MCF 10A (cell line): ENCODE measurements around the gene CYP11A1. TPM values are rescaled to one million over a fixed set of nuclear protein-coding genes. Genes with fewer than 3 reads are reported as not detected.

Source experiments
- BruUV-seq: library from RNA; stranded (reverse); fragments of 400-500 nt; replicated peaks from 2 replicates; lab custom pipeline; 2021; lab: Mats Ljungman, UMichigan
- CTCF ChIA-PET: fragments of 300-600 bp; sonication (Branson Sonifier 250); formaldehyde crosslinking; extraction: SDS; loops from one replicate; lab custom pipeline; 2021; ENCODE audit warnings: antibody characterized with exemption, inconsistent platforms; lab: Yijun Ruan, JAX
- POLR2A ChIA-PET: fragments of 300-600, 350-650 bp; sonication (Branson Sonifier 250); formaldehyde crosslinking; extraction: SDS; loops from one replicate; lab custom pipeline; 2020; ENCODE audit warnings: antibody characterized with exemption, inconsistent platforms; lab: Yijun Ruan, JAX
- DNase-seq: peaks from one replicate; pipeline ENCODE4 v3.0.0-alpha.2; 2018; ENCODE audit not compliant: unreplicated experiment
- H3K27ac Mint-ChIP-seq: one replicate; pipeline ENCODE4 v1.8.0; 2022; ENCODE audit warnings: mild to moderate bottlenecking, low read depth, mixed read lengths; ENCODE audit not compliant: unreplicated experiment
- H3K27me3 Mint-ChIP-seq: one replicate; pipeline ENCODE4 v1.8.0; 2022; ENCODE audit warnings: mixed read lengths; ENCODE audit not compliant: insufficient read depth, unreplicated experiment
- H3K36me3 Mint-ChIP-seq: one replicate; pipeline ENCODE4 v1.8.0; 2022; ENCODE audit warnings: mild to moderate bottlenecking, moderate library complexity, mixed read lengths; ENCODE audit not compliant: insufficient read depth, unreplicated experiment
- H3K4me1 Mint-ChIP-seq: one replicate; pipeline ENCODE4 v1.8.0; 2022; ENCODE audit warnings: mixed read lengths; ENCODE audit not compliant: insufficient read depth, unreplicated experiment
- H3K4me3 Mint-ChIP-seq: one replicate; pipeline ENCODE4 v1.8.0; 2022; ENCODE audit warnings: mild to moderate bottlenecking, moderate library complexity, mixed read lengths; ENCODE audit not compliant: unreplicated experiment
- H3K9me3 Mint-ChIP-seq: one replicate; pipeline ENCODE4 v1.8.0; 2022; ENCODE audit warnings: mixed read lengths; ENCODE audit not compliant: unreplicated experiment
- intact Hi-C: fragments of 100-400 bp; cut with micrococcal nuclease; formaldehyde crosslinking; loops from 2 replicates; pipeline ENCODE4 v1.14.1; 2022
- total RNA-seq: library from RNA; stranded (reverse); gene quantifications from 2 replicates; pipeline ENCODE4 v1.2.3, GENCODE V29; 2022
- TF ChIP-seq, protein P1 (sequence below): fragments of 200-600 bp; IDR thresholded peaks from one replicate; pipeline ENCODE4 v1.8.0; 2022; ENCODE audit warnings: antibody characterized with exemption, mild to moderate bottlenecking; ENCODE audit not compliant: unreplicated experiment

The CYP11A1 gene
- total RNA-seq, 1 experiment from 2014 or later, result not detected

DNA sequence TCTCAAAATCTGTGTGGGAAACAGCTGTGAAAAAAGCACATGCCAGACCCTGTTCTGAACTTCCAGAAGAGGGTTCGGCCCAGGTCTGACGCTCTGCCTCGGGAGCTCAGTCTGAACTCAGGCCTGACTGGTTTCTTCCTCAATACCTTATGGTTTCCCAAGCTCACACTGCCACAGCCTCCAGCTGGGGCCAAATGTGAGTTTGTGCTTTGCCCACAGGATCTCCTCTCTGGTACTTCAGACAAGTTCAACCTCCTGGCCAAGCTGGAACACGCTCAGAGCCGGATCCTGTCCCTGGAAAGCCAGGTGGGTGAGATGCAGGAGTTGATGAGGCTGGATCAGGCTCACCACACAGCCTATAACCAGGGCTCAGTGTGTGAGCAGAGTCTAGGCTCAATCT lies 33.8 kb downstream of the CYP11A1 start:
- no peaks in the 10 kb centered on the region for H3K9me3 Mint-ChIP-seq
- ChIA-PET POLR2A (no interaction called here), CTCF (no interaction called here)
- no TSS peak for BruUV-seq
- peaks cover 6% of the 10 kb centered on the region for H3K4me1 Mint-ChIP-seq
- no peaks in the 10 kb centered on the region for H3K27me3 Mint-ChIP-seq
- H3K27ac Mint-ChIP-seq, result no peak overlapping the region
- intact Hi-C loops, result no loop called here
- H3K4me3 Mint-ChIP-seq, result no peak overlapping the region
- TF ChIP-seq, protein P1, sequence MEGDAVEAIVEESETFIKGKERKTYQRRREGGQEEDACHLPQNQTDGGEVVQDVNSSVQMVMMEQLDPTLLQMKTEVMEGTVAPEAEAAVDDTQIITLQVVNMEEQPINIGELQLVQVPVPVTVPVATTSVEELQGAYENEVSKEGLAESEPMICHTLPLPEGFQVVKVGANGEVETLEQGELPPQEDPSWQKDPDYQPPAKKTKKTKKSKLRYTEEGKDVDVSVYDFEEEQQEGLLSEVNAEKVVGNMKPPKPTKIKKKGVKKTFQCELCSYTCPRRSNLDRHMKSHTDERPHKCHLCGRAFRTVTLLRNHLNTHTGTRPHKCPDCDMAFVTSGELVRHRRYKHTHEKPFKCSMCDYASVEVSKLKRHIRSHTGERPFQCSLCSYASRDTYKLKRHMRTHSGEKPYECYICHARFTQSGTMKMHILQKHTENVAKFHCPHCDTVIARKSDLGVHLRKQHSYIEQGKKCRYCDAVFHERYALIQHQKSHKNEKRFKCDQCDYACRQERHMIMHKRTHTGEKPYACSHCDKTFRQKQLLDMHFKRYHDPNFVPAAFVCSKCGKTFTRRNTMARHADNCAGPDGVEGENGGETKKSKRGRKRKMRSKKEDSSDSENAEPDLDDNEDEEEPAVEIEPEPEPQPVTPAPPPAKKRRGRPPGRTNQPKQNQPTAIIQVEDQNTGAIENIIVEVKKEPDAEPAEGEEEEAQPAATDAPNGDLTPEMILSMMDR, result no peak
- no peak for DNase-seq
- no peaks in the 10 kb centered on the region for H3K36me3 Mint-ChIP-seq

DNA sequence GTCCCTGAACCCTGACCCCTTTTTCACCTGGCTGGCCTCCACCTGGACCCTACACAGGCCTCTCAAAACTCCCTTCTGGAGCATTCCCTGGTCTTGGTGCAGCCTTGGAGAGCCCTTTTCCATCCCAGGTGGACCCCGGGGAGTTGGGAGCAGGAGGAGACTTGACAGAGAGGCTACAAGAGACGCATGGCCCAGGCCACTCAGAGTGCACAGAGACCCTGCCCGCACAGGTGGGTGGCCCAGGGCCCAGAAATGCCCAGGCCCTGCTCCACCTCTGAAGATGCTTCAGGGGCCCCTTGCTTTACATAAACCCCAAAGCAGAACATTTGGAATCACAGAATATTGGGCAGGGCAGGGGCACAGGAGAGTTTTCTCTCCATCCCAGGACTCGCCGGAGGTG lies 34.4 kb downstream of the CYP11A1 start:
- TF ChIP-seq, protein P1, result no peak
- Mint-ChIP-seq H3K4me3 (no peak overlapping the region), H3K27me3 (no peaks in the 10 kb centered on the region), H3K36me3 (no peaks in the 10 kb centered on the region), H3K27ac (no peak overlapping the region), H3K4me1 (peaks cover 6% of the 10 kb centered on the region), H3K9me3 (no peaks in the 10 kb centered on the region)
- DNase-seq, result no peak
- intact Hi-C loops, result no loop called here
- POLR2A ChIA-PET, result no interaction called here
- no TSS peak for BruUV-seq
- CTCF ChIA-PET, result no interaction called here

DNA sequence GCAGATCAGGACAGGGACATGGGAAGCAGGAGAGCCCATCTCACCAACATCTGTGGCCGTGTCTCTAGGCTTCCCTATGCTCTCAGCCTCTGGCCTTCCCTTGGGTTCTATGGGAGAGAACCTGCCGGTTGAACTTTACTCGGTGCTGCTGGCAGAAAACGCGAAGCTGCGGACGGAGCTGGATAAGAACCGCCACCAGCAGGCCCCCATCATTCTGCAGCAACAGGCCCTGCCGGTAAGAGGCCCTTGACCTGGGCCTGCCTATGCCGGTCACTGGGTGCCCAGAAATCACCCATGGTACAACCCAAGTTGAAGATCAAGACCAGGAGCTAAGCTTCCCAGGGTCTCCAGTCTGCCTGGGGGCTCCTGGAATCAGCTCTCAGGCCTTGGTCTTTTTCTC lies 34.8 kb downstream of the CYP11A1 start:
- Mint-ChIP-seq H3K27ac (no peak overlapping the region), H3K36me3 (no peaks in the 10 kb centered on the region), H3K4me3 (no peak overlapping the region), H3K27me3 (no peaks in the 10 kb centered on the region), H3K9me3 (no peaks in the 10 kb centered on the region), H3K4me1 (peaks cover 6% of the 10 kb centered on the region)
- ChIA-PET POLR2A (no interaction called here), CTCF (interaction anchor here (0.8 to 1.0 kb wide), 2 partner anchors 10 to 284 kb away, joined by 3 to 4 read pairs; no protein-coding TSS in a partner anchor)
- intact Hi-C loops, result no loop called here
- no peak for DNase-seq
- no TSS peak for BruUV-seq
- TF ChIP-seq, protein P1, result no peak

GRCh38 chr15:74332011-74332410 lies 35.4 kb downstream of the CYP11A1 start:
- POLR2A ChIA-PET, result no interaction called here

More at GRCh38 chr15:74332011-74332410, 35.4 kb downstream of the CYP11A1 start:
- Mint-ChIP-seq H3K27ac (no peak overlapping the region), H3K27me3 (no peaks in the 10 kb centered on the region), H3K4me3 (no peak overlapping the region), H3K4me1 (peaks cover 6% of the 10 kb centered on the region), H3K9me3 (no peaks in the 10 kb centered on the region), H3K36me3 (no peaks in the 10 kb centered on the region)
- DNase-seq, result no peak
- intact Hi-C loops, result no loop called here
- TF ChIP-seq, protein P1, result no peak
- BruUV-seq, result no TSS peak
- CTCF ChIA-PET, result interaction anchor here (0.8 to 1.2 kb wide), 3 partner anchors 10 to 283 kb away, joined by 3 to 5 read pairs (median 4); no protein-coding TSS in a partner anchor
